Left cardiac atrium (tissue), 4 donors: ENCODE measurements around the gene PBXIP1. TPM values are rescaled to one million over a fixed set of nuclear protein-coding genes. Genes with fewer than 3 reads are reported as not detected.
A peak's percentile ranks its signal among the peaks of the same experiment; 100 is the strongest.

ENCODE experiments used
- ATAC-seq, 2 donors: fragments of 200-7000 bp; cut with Tn5 transposase; one replicate each; pipeline ENCODE4 v1.9.1; 2020; ENCODE audit warnings: mild to moderate bottlenecking in 2 of 2, moderate library complexity in 2 of 2
- DNase-seq: peaks from one replicate; pipeline ENCODE4 v3.0.0-alpha.2; 2020
- intact Hi-C, 2 donors: fragments of 100-400 bp; cut with DNase I; formaldehyde crosslinking; loops; one replicate each; pipeline versions ENCODE4 v1.14.1 to v1.15.1; 2022 to 2023
- long read RNA-seq: library from polyadenylated mRNA; unstranded; transcript quantifications from one replicate; pipeline ENCODE4 v2.0.0, GENCODE V29; 2021
- total RNA-seq, 2 donors: library from RNA; stranded (reverse); fragmentation: NEBNext Ultra II Directional; extraction: Animal tissue kit (Norgen Biotek cat#: 25700); gene quantifications; one replicate each; pipeline ENCODE4 v1.2.1, GENCODE V29; 2021
- donor health status: DM: no; HTN: yes; CAD: no.
- donor health status: DM: no; HTN: yes; CAD: no; lungs with severe emphysema.
- donor health status: DM: yes; HTN: yes; CAD: no.
- donor health status: Dilated cardiomyopathy.

PBXIP1 gene, protein sequence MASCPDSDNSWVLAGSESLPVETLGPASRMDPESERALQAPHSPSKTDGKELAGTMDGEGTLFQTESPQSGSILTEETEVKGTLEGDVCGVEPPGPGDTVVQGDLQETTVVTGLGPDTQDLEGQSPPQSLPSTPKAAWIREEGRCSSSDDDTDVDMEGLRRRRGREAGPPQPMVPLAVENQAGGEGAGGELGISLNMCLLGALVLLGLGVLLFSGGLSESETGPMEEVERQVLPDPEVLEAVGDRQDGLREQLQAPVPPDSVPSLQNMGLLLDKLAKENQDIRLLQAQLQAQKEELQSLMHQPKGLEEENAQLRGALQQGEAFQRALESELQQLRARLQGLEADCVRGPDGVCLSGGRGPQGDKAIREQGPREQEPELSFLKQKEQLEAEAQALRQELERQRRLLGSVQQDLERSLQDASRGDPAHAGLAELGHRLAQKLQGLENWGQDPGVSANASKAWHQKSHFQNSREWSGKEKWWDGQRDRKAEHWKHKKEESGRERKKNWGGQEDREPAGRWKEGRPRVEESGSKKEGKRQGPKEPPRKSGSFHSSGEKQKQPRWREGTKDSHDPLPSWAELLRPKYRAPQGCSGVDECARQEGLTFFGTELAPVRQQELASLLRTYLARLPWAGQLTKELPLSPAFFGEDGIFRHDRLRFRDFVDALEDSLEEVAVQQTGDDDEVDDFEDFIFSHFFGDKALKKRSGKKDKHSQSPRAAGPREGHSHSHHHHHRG
- 10 to 100 TPM; 58.8 to 69.7 TPM for total RNA-seq
- long read RNA-seq, transcript PBXIP1-202 (11 exons, 3,212 nt): major isoform, 30 of 45 reads
- long read RNA-seq, partial matches to known transcripts: 12 of 45 reads
- long read RNA-seq, other reads (novel, unspliced or antisense): 3 of 45 reads

DNA sequence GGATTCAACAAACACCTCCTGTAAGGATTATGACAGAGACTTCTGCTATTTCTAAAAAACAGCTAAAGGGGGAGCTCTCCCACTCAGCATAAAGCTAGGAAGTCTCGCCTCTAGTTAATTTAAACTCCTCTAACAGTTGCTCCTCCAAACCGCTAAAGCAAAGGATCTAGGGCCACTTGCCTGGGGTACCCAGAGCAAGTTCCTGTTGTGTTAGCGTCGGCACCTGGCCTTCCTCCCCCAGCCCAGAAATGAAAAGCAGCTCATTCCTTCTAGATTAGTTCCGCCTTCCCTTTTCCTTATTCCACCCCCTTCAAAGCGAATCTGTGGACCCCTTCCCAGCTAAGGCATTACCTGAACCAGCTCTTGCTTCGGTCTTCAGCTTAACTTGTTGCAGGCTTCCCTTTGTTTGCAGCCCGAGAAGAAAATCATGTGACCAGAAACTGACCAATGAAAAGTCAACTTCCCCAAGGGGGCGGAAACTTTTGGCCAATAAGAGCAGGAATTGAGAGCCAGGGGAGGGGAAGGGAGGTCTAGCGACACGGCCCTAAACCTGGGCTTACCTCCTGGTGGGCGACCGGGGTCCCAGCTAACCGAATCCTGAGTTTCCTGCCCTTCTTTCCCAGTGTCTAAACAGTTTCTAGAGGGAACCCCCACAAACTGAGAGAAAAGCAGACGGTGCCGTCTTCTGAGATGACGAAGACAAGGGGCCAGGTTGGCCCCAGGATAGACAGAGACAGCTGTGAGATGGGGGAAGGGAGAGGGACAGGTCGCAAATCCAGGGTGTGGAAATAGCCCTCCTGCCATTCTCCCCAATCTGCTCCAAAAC is at the start of gene PBXIP1:
Gene PBXIP1 (minus strand): TSS at position 382 of the 826 bp plus-strand sequence. CDS start 2,378 bp downstream, outside the sequence.
- intact Hi-C loops: no loop called here
- ATAC-seq (peak; percentile 84 to 88), DNase-seq (peak; percentile 68)

DNA sequence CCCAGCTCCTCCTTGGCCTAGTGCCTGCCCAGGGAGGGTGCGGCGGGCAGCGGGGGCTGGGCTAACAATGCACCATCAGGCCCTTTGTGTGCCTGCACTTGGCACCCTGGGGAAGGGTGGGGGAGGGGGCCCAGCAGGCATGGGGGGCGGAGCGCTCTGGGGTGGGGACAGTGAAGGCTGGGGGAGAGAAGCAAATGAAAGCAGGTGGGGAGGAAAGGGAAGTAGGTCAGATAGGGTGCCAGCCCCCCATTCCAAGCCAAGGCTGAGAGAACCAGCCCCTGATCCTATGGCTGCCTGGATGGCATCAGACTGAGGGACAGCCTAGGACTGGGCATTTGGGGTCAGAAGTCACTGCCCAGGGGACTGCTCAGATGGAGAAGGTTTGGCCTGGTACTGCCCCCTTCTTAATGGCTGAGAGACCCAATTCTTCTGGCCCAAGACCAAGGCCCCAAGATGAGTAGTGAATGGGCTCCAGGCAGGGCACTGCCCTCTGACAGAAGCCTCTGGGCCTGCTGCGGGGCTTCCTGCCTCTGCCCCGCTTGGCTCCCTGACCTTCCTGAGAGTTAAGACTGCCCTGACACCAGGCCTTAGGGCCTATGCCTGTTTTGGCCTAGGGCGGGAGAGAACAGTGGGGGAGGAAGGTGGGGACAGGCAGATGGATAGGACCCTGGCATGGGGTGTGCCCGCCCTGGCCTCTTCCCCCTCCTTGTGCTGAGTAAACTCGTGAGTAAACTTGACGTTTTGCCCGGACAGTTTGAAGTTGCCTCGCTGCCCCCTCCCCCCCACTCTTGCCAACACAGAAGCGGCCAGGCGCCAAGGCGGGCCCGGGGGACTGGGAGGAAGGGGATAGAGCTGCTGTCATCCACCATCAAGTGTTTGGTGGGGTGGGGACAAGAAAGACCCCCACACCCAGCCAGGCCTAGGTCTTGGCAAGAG is 49.4 kb upstream of the PBXIP1 start:
- intact Hi-C loops: no loop called here
- DNase-seq (peak; percentile 69), ATAC-seq (peak in 1 of 2 donors; percentile 3)

DNA sequence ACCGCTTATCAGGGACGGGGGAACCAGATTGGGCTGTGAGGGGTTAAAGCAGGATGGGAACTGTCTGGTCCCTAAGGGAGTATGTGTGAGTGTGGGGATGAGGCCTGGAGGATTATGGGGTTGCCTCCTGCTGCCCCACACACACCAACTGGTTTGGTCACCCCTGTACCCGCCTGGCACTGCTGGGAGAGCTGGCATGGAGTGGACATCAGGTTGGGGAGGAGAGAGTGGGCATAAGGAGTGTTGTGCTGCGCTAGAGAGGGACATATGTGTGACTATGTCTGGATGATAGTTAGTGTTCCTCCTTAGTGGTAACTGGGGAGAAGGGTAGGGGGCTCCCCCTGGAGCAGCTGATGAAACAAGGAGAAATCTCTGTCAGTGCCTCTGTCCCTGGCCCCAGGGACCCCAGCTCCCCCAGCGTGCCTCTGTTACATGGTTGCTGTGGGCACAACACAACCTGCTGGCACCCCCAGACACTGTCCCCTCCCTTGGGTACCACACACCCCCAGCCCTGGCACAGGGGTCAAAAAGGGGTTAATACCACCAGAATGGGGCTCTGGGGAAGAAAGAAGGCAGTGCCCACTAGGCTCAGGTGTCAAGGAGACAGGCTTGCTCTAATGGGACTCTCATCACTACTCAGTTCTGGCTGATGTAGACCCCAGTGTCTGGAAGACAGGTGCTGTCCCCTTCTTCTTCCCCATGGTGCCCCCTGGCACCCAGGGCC is 48.6 kb upstream of the PBXIP1 start:
- DNase-seq (no peak), ATAC-seq (no peak)
- intact Hi-C loops: no loop called here

DNA sequence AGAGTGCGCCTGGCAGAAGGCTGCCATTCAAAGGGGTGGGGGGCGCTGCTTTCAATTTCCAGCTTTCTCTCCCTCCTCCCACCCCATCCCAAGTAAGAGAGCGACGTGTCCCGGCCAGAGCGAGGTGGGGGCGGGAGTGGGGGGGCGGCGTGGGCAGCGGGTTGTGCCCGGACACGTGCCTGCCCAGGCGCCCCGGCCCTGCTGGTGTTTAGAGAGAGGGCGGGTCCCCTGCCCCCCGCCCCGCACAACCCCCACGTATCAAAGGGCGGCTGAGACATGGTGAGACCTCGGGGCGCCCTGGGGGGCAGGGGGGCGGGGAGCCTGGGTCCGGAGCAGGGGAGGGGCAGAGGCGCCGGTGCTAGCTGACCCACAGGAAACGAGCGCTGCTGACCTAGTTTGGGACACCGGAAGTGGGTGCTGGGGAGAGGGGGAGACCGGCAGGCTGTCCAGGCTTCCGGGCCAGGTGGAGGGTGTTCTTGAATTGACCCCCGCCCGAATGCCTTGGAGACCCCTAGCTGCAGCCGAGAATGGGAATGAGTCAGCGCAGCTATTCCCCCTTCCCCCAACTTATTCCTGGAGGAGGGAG is 48.0 kb upstream of the PBXIP1 start:
- DNase-seq (peak; percentile 84), ATAC-seq (peak; percentile 3 to 5)
- intact Hi-C loops: no loop called here

DNA sequence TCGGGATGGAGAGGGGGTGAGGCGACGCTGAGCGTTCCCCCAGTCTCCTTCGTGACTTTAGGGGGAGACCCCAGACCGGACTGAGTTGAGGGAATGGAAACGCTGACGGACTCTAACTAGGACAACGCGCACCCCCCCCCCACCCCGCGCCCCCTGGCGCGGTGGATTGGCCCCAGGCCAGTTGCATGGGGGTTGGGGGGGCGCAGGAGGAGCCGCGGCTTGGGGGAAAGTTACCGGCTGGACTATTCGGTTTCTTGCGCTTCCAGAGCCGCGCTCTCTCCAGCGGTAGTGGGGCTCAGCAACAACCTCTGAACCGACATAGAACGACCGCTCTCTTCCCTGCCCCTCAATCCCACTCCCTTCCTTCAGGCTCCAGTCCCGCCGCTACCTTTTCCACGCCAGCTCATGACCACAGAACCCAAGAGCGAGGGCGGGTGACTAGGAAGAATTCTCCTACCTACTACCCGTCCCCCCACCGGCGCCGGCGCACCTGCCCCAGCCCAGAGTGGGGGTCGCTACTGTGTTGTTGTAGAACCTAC is 47.4 kb upstream of the PBXIP1 start:
- ATAC-seq (no peak), DNase-seq (peak; percentile 48)
- intact Hi-C loops: no loop called here

DNA sequence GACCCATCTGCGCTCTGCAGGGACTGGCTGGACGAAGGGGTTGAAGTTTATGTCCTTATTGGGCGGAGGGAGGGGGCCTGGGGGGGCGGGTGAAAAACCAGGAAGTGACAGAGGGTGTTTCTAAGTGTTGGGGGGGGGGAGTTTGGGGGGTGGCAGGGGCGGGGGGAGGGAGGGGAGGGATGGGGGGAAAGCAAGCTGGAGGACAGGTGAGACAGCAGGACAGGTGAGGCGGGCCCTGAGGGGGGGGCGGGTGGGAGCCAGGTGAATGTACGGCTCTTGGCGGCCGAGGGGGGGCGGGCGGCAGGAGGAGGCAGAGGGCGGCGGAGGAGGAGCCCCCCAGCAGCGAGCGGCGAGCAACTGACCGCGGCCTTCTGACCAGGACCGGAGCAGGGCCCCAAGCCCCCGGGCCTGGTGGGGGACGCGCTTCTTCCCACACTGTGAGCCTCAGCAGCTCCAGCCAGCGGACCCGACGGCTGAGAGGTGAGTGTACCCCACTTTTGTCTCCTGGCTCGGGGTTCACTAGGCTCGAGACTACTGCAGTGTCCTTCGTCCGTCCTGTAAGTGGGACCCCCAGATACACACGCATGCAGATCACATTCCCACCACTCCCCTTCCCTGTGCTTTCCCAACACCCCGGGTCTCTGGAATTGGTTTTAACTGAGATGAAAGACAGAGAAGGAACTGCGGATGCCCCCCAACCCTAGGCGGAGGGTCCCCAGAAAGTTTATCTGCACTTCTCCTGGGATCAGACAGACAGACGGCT is 46.7 kb upstream of the PBXIP1 start, which contains the start of gene ZBTB7B:
Gene ZBTB7B (plus strand): TSS at position 339 of the 763 bp plus-strand sequence. CDS start 11,859 bp downstream, outside the sequence.
- peak; percentile 2 to 4 for ATAC-seq
- DNase-seq: peak; percentile 63
- intact Hi-C loops: no loop called here

DNA sequence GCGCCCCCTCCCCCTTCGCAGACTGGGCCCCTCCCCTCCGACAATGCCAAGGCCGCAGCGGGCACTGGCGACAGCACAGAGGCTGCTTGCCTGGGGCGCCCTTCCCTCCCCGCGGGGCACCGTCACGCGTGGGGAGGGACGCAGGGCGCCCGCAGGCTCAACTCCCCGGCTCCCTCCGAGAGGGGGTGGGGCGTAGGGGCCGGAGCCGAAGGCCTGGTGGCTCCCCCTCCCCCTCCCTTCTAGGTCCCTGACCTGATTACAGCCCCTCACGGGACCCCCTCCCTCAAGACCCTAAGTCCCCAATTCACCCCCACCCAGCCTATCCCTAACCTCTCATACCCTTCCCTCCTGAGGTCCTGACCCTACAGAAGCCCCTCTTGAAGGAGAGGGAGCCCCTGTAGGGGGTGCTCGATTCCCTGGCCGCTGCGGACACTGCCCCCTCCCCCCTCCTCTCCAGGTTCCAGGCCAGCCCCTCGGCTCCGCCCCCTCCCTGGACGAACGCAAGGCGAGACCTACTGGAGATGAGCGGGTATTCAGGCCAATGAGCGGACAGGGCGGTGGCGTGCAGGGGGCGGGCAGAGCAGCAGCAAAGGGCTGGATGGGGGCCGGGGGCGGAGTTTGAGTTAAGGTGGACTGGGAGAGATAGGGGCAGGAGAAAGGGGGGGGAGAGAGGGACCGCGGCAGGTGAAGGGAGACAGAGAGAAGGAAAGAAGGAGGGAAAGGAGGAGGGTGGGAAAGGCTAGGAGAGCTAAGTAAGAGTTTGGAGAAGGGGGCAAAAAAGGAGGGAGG is 46.0 kb upstream of the PBXIP1 start:
- ATAC-seq (peak; percentile 84 to 86), DNase-seq (peak; percentile 100)
- intact Hi-C loops: loop anchor here in 1 of 2 donors (2.0 kb wide), 1 partner anchor 27 kb away; the partner anchor contains the start of gene CKS1B

DNA sequence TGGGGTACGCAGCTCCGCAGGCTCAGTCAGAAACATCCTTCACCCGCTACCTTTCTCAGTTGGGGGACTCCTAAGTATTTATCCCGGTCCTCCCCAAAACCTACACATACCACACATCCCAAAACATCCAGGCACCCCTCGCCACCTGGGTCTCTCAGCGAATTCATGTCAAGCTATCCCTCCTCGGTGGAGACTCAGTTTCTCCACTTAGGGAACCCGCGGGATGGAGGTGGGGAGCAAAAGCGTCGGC is 45.5 kb upstream of the PBXIP1 start:
- intact Hi-C loops: loop anchor here in 1 of 2 donors (2.0 kb wide), 1 partner anchor 27 kb away; the partner anchor contains the start of gene CKS1B
- no peak for DNase-seq
- no peak for ATAC-seq

DNA sequence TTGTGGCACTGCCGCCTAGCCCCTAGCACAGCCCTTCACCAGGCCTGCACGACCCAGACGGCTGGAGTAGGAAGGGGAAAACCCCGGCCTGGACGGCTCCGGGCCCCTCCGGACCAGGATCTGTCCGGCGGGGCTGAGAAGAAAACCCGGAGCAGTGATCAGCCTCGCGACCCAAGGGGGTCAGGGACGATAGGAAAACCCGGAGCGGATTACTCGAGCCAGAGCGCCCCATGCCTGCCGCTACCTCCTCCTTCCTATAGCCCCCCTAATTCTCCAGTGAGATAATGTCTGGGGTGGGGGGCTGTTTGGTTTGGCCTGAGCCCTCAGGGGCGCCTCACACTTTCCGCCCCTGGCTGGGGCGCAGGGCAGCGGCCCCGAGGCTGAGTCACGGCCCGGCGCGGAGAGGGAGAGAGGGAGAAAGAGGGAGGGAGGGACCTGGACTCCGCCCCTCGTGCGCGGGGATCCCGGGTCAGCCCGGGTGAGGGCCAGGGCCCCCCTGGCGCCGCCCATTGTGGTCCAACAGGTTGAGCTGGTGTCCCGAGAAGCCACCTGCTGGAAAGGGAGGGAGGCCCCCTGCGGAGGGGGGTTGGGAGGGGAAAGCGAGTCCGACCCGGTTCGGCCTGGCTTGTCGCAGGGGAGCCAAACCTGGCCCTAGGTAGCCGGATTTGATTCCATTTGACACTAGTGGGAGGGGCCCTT is 45.0 kb upstream of the PBXIP1 start:
- ATAC-seq (peak; percentile 57 to 69), DNase-seq (peak; percentile 90)
- intact Hi-C loops: loop anchor here in 1 of 2 donors (2.0 kb wide), 1 partner anchor 26 kb away; the partner anchor contains the start of gene CKS1B

DNA sequence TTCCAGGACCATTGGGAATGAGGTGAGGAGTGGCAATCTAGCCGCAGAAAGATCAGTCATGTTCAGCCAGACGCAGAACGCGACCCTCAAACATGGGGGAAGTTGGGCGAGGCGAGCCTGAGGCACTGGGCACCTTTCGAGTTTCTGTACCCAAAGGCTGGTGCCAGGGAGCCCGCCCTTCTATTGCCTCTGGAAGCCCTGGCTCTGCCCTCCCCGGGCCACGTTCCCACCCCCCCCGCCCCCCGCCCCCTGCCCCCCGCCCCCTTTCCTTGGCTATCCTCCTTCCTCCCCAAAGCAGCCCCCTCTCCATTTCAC is 44.5 kb upstream of the PBXIP1 start:
- DNase-seq (peak; percentile 40), ATAC-seq (no peak)
- intact Hi-C loops: loop anchor here in 1 of 2 donors (2.0 kb wide), 1 partner anchor 26 kb away; the partner anchor contains the start of gene CKS1B

DNA sequence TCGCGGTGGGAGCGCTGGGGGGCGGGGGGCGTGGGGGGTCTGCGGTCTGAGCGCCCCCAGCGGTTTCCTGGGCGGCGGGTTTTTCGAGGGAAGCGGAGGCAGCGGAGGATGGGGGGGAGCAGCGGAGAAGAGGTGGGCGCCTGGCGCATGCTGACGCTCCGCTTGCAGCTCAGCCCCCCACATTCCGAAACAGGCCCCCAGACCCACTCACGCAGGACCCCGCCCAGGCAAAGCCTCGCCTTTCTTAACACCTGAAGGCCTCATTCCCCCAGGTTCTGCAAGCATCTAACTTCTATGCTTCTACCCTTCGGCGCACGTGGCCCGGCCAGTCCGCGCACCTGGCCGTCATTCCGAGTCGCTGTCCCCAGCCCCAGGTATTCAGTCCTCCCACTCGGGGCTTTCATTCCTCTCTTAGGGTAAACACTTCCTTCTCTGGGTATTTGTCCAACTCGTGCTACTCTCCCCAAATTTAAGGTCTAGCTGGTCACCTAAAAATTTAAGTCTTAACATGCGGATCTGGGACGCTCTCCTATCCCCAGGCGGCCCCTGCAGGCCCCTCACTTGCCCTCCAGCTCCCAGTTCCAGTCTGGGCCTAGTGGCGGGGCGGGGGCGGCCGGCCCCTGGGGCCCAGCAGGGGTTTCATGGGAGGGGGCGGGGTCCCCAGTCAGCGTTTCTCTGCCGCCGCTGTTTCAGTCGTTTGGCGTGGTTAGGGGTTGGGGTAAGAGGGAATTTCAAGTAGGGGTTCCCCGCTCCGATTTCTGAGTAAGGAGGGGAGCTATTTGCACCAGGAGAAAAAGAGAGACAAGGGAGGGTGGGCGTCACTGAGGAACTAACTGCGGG is 43.9 kb upstream of the PBXIP1 start:
- intact Hi-C loops: loop anchor here in 1 of 2 donors (2.0 kb wide), 1 partner anchor 25 kb away; the partner anchor contains the start of gene CKS1B
- no peak for ATAC-seq
- no peak for DNase-seq

DNA sequence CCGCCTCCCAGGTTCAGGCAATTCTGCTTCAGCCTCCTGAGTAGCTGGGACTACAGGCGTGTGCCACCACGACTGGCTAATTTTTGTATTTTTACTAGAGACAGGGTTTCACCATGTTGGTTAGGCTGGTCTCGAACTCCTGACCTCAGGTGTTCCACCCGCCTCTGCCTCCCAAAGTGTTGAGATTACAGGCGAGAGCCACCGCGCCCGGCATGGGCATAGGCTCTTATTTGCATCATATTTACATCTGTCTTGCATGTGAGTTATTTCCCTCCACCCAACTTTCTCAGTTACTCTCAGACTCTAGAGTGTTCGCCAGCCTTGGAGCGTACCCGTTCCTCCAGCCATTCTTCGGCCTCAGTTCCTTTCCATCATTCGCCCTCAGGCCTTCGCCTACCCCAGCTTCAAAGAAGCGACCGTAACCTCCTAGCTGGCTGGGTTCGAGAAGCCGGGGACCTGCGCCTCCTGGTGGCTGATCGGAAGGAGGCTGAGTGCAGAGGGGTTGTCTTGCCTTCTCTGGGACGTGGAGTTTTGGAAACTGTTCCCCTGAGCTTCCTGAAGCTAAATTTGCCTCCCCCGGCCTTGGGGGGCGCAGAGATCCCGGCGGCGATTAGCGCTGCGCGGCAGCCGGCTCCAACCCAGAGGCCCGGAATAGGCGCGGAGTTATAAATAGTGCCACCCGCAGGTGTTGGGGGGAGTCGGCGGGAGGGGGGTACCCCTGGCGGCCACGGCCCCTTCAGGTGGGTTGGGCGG is 43.1 kb upstream of the PBXIP1 start:
- DNase-seq: peak; percentile 77
- no peak for ATAC-seq
- intact Hi-C loops: no loop called here

DNA sequence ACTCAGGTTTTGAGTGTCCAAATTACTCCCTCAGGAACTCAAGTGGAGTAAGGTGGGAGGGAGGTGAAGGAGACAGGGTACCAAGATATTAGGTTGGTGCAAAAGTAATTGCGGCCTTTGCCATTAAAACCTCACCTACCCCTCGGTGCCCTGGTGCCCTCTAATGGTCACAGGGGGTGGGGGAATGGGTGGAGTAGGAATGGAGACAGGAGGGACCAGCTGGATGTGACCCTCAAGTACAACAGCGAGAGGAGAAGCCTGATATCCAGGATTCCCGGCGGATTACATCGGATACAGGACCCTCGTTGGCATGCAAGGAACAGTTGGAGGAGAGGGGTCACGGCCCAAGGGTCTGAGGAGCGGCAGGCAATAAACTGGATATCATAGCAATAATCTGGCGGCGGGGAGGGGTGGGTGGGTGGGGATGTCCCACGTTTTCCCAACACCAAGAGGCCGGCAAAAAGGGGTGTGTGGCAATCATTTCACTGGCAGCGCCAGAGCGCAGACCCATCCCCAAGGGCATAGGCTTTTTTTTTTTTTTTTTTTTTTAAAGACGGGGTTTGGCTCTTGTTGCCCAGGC is 42.4 kb upstream of the PBXIP1 start:
- ATAC-seq (no peak), DNase-seq (peak; percentile 14)
- intact Hi-C loops: no loop called here
